Body of pancreas (tissue), 4 donors: ENCODE measurements around the gene SRRM3. TPM values are rescaled to one million over a fixed set of nuclear protein-coding genes. Genes with fewer than 3 reads are reported as not detected.

Experiments
- ATAC-seq: fragments of 150-250 bp; one replicate; pipeline ENCODE4 v1.9.1; 2016
- DNase-seq, 4 donors: peaks; one replicate each; pipeline ENCODE4 v3.0.0-alpha.2; 2019
- H3K27ac ChIP-seq, 4 donors: fragments of 200-600 bp; sonication (generic); 1 replicate in 3 of 4; 2 replicates in 1 of 4; pipeline versions ENCODE4 v1.5.1 to v1.6.1; 2016 to 2019; ENCODE audit warnings: mild to moderate bottlenecking in 1 of 4, mixed read lengths in 1 of 4, moderate library complexity in 1 of 4
- H3K27me3 ChIP-seq, 2 donors: fragments of 200-600 bp; sonication (generic); one replicate each; pipeline ENCODE4 v1.6.0; 2016; ENCODE audit warnings: mild to moderate bottlenecking in 1 of 2
- H3K36me3 ChIP-seq, 2 donors: fragments of 200-600 bp; sonication (generic); replicated peaks in 1 of 2; 2 replicates each; pipeline ENCODE4 v1.5.1; 2016; ENCODE audit warnings: low read depth in 2 of 2; ENCODE audit not compliant: insufficient read depth in 1 of 2
- H3K4me1 ChIP-seq: fragments of 200-600 bp; sonication (generic); one replicate; pipeline ENCODE4 v1.6.0; 2016
- H3K4me3 ChIP-seq, 2 donors: fragments of 200-600 bp; sonication (generic); 1 replicate in 1 of 2; 2 replicates in 1 of 2; pipeline ENCODE4 v1.5.1; 2016 to 2019
- H3K9me3 ChIP-seq, 3 donors: fragments of 200-600 bp; sonication (generic); 1 replicate in 2 of 3; 2 replicates in 1 of 3; pipeline ENCODE4 v1.5.1; 2016
- POLR2A ChIP-seq, 3 donors: fragments of 450-650 bp; IDR thresholded peaks; one replicate each; pipeline ENCODE4 v1.6.1; 2016; ENCODE audit warnings: antibody characterized with exemption in 3 of 3, mild to moderate bottlenecking in 2 of 3
- WGBS, 2 donors: methylation state at CpG; one replicate each; pipeline ENCODE4 v1.1.5; 2017; 5-methylcytosine and 5-hydroxymethylcytosine counted together
- intact Hi-C: fragments of 100-400 bp; cut with DNase I; formaldehyde crosslinking; loops from one replicate; pipeline ENCODE4 v1.15.1; 2023
- total RNA-seq, 2 donors: library from RNA; depleted of rRNA; stranded (reverse); fragments of >200 nt; gene quantifications; one replicate each; pipeline ENCODE4 v1.1.0, GENCODE V29; 2016
- TF ChIP-seq, protein P1 (sequence below), 7 experiments: fragments of 450-650 bp in 4 of 7; fragments of 200-600 bp in 3 of 7; sonication (generic) in 3 of 7; IDR thresholded peaks; one replicate each; pipeline ENCODE4 v1.5.1; 2016 to 2019; ENCODE audit warnings: antibody characterized with exemption in 7 of 7

Gene SRRM3
- total RNA-seq, 2 donors from 2014 or later = 3.4 to 13.8 TPM

DNA sequence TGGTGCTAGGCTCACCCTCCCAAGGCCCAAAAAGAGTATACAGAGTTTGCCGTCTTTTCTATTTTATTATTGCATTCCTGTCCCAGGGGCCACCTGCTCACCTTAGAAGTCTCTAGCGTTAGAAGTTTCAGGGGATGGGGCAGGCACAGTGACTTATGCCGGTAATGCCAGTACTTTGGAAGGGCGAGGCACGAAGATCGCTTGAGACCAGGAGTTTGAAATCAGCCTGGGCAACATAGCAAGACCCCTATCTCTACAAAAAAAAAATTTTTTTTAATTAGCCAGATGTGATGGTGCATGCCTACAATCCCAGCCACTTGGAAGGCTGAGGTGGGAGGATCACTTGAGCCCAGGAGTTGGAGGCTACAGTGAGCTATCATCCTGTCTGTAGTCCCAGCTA is 70.4 kb downstream of the SRRM3 start:
- peaks cover 5% of the 10 kb centered on the region for H3K4me1 ChIP-seq
- TF ChIP-seq, protein P1, sequence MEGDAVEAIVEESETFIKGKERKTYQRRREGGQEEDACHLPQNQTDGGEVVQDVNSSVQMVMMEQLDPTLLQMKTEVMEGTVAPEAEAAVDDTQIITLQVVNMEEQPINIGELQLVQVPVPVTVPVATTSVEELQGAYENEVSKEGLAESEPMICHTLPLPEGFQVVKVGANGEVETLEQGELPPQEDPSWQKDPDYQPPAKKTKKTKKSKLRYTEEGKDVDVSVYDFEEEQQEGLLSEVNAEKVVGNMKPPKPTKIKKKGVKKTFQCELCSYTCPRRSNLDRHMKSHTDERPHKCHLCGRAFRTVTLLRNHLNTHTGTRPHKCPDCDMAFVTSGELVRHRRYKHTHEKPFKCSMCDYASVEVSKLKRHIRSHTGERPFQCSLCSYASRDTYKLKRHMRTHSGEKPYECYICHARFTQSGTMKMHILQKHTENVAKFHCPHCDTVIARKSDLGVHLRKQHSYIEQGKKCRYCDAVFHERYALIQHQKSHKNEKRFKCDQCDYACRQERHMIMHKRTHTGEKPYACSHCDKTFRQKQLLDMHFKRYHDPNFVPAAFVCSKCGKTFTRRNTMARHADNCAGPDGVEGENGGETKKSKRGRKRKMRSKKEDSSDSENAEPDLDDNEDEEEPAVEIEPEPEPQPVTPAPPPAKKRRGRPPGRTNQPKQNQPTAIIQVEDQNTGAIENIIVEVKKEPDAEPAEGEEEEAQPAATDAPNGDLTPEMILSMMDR (IDR thresholded peaks at IDR 0.05) = no peak
- TF ChIP-seq POLR2A (IDR thresholded peaks at IDR 0.05) = no peak
- intact Hi-C loops = no loop called here
- peaks cover 0 to 4% of the 10 kb centered on the region in 2 donors for H3K27me3 ChIP-seq
- no peak overlapping the region for H3K27ac ChIP-seq
- 81 to 86% methylated on average over 6 of the region's 6 CpGs for WGBS, 2 donors
- DNase-seq = no peak
- no peaks in the 10 kb centered on the region for H3K36me3 ChIP-seq
- no peak overlapping the region for H3K4me3 ChIP-seq
- no peak for ATAC-seq
- no peaks in the 10 kb centered on the region for H3K9me3 ChIP-seq

DNA sequence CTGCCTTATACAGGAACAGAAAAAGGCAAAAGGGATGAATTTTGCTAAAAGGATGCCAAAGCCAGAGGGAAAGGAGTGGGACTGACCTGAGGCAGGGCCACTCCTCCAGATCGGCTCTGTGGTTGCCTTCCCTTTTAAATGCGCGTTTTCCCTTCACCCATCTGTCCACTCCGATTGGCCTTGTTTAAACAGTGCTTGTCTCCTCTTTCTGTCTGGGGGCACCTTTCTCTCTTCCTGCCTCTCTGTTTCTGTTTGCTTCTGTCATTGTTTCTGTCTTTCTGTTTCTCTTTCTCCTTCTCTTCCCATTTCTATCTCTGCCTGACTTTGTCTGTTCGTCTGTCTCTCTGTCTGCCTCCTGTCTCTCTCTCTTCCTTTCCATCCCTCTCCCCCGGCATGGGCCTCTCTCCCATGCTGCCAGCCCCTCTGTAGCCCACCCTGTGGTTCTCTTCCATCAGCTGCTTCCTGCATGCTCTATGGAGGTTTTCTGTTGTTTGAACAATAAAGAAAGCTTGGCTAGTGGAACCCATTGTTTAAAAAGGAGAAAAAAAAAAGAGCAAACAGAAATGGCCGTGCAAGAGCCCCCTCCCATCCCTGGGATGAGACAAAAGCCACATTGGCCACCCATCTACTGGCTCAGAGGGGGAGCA is 71.3 kb downstream of the SRRM3 start:
- no peak for DNase-seq
- Histone ChIP-seq H3K27ac (no peak overlapping the region), H3K4me3 (no peak overlapping the region), H3K4me1 (no peaks in the 10 kb centered on the region), H3K27me3 (no peaks in the 10 kb centered on the region), H3K36me3 (no peaks in the 10 kb centered on the region), H3K9me3 (no peaks in the 10 kb centered on the region)
- 31 to 34% methylated on average over 7 of the region's 7 CpGs for WGBS, 2 donors
- TF ChIP-seq, protein P1 (IDR thresholded peaks at IDR 0.05) = no peak
- TF ChIP-seq POLR2A (IDR thresholded peaks at IDR 0.05) = no peak
- intact Hi-C loops = no loop called here
- ATAC-seq = no peak

DNA sequence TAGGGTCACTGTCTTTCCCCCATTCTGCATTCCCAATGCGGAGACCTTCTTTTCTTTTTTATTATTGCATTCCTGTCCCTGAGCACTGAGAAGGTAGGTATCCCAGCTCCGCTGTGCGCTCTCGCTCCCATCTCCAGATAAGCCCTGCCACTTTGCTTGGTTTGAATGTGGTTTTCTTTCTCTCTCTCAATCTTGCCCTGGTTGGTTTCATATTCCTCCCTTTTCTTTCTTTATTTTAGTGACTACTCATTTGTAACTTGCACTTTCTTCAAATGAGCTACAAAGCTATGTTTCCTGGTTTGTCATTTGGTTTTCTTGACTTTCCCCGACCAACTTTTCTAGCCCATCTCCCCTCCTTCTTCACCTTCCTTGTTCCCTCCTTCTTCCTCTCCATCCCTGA is 71.8 kb downstream of the SRRM3 start:
- H3K27ac ChIP-seq = no peak overlapping the region
- WGBS, 2 donors = 75 to 79% methylated on average over 5 of the region's 5 CpGs
- H3K4me3 ChIP-seq = no peak overlapping the region
- no peaks in the 10 kb centered on the region for H3K9me3 ChIP-seq
- TF ChIP-seq POLR2A (IDR thresholded peaks at IDR 0.05) = no peak
- TF ChIP-seq, protein P1 (IDR thresholded peaks at IDR 0.05) = no peak
- no peaks in the 10 kb centered on the region for H3K4me1 ChIP-seq
- intact Hi-C loops = no loop called here
- DNase-seq = no peak
- no peaks in the 10 kb centered on the region for H3K27me3 ChIP-seq
- ATAC-seq = no peak
- no peaks in the 10 kb centered on the region for H3K36me3 ChIP-seq

DNA sequence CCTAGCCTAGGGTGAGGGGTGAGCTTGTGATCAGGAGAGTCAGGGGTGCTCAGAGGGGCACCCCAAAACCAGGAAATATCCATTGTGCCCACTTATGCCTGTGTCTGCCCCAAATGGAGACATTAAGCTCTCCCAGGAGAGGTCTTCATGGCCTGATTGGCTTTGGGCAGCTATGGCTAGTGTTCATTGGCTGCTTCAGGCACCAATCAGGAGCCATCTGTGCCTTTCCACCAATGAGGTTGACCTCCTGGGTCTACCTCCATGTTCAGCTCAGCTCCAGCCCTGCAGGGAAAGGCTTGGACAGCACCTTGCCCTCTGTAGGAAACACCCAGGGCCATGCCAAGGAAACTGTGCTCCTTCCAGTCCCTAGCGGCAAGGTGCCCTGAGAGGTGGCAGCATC is 76.8 kb downstream of the SRRM3 start:
- Histone ChIP-seq H3K27ac (no peak overlapping the region), H3K4me1 (peaks cover 20% of the 10 kb centered on the region), H3K4me3 (no peak overlapping the region), H3K9me3 (no peaks in the 10 kb centered on the region), H3K27me3 (peaks cover 0 to 3% of the 10 kb centered on the region in 2 donors), H3K36me3 (no peaks in the 10 kb centered on the region)
- intact Hi-C loops = no loop called here
- TF ChIP-seq, protein P1 (IDR thresholded peaks at IDR 0.05) = no peak
- TF ChIP-seq POLR2A (IDR thresholded peaks at IDR 0.05) = no peak
- 91% methylated on average over 1 of the region's 1 CpG; no CpG with 5 or more reads in 1 of the 2 donors for WGBS, 2 donors
- DNase-seq (no peak), ATAC-seq (no peak)

DNA sequence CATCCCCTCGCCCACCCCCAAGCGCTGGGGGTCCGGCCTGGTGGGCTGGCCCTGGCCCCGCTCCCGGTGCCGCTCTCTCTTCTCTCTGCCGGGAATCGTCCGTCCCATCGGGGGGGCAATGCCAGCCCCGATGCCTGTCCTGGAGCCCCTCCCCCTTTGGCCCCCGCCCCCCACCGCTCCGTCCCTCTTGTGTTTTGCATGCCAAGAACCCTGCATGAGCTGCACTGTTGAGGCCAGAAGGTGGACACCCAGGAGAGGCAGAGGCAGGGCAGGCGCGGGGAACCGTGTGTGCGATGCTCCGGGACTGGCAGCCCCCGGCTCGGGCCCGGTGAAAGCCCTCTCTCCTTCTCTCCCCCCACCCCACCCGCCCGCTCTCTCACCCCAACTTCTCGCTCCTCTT is 78.7 kb downstream of the SRRM3 start:
- intact Hi-C loops = loop anchor here (10.0 kb wide), 1 partner anchor 96 kb away; no protein-coding TSS in a partner anchor
- no peak for ATAC-seq
- Histone ChIP-seq H3K27ac (no peak overlapping the region), H3K4me1 (peaks cover 20% of the 10 kb centered on the region), H3K4me3 (no peak overlapping the region), H3K36me3 (no peaks in the 10 kb centered on the region), H3K9me3 (no peaks in the 10 kb centered on the region), H3K27me3 (peaks cover 0 to 3% of the 10 kb centered on the region in 2 donors)
- WGBS, 2 donors = 23 to 28% methylated on average over 14 to 22 of the region's 25 CpGs
- TF ChIP-seq, protein P1 (IDR thresholded peaks at IDR 0.05) = no peak
- TF ChIP-seq POLR2A (IDR thresholded peaks at IDR 0.05) = no peak
- DNase-seq = no peak
